Neural crest cell (in vitro differentiated cells): Measurements from ENCODE around the gene CD4. TPM values are rescaled to one million over a fixed set of nuclear protein-coding genes. Genes with fewer than 3 reads are reported as not detected.
"Not testable (repeated sequence)": the region's sequence is repeated elsewhere in the genome, so short reads cannot be mapped to it uniquely, and the experiment has no call there.

Experiments
- DNase-seq: peaks from one replicate; pipeline ENCODE4 v3.0.0; 2021; ENCODE audit warnings: low read depth, mixed read lengths, low spot score
- H3K27ac Mint-ChIP-seq: one replicate; pipeline ENCODE4 v1.8.0; 2021; ENCODE audit warnings: mild to moderate bottlenecking, mixed read lengths; ENCODE audit not compliant: unreplicated experiment
- H3K27me3 Mint-ChIP-seq: 2 replicates; pipeline ENCODE4 v1.8.0; 2021; ENCODE audit warnings: low read depth, mild to moderate bottlenecking, mixed read lengths
- H3K36me3 Mint-ChIP-seq: 2 replicates; pipeline ENCODE4 v1.8.0; 2021; ENCODE audit warnings: low read depth, mild to moderate bottlenecking, mixed read lengths
- H3K4me1 Mint-ChIP-seq: 2 replicates; pipeline ENCODE4 v1.8.0; 2021; ENCODE audit warnings: mixed read lengths
- H3K4me3 Mint-ChIP-seq: one replicate; pipeline ENCODE4 v1.8.0; 2021; ENCODE audit warnings: mild to moderate bottlenecking, mixed read lengths
- H3K9me3 Mint-ChIP-seq: 2 replicates; pipeline ENCODE4 v1.8.0; 2021; ENCODE audit warnings: mixed read lengths
- CTCF ChIP-seq: fragments of 200-600 bp; sonication (generic); conservative IDR thresholded peaks from 2 replicates; pipeline ENCODE4 v1.5.0; 2021; ENCODE audit warnings: antibody characterized with exemption, mild to moderate bottlenecking
- total RNA-seq: library from RNA; stranded (reverse); gene quantifications from 2 replicates; pipeline ENCODE4 v1.2.1, GENCODE V29; 2021

The CD4 gene
- total RNA-seq, 1 donor from 2014 or later: 4.1 TPM

- Mint-ChIP-seq H3K4me3 (peak overlapping the region; percentile 97), H3K27me3 (peaks cover 15% of the 10 kb centered on the region), H3K4me1 (peaks cover 46% of the 10 kb centered on the region), H3K27ac (peak overlapping the region; percentile 83), H3K36me3 (peaks cover 32% of the 10 kb centered on the region), H3K9me3 (no peaks in the 10 kb centered on the region)
- DNase-seq: no peak
- TF ChIP-seq CTCF: no peak
Measured at GRCh38 chr12:6868211-6869048, 79.1 kb downstream of the CD4 start.

GRCh38 chr12:6869049-6870021, 80.0 kb downstream of the CD4 start:
- DNase-seq: peak; percentile 85
- Mint-ChIP-seq H3K4me3 (peak overlapping the region; percentile 97), H3K9me3 (no peaks in the 10 kb centered on the region), H3K36me3 (peaks cover 30% of the 10 kb centered on the region), H3K27ac (peak overlapping the region; percentile 68), H3K4me1 (peaks cover 52% of the 10 kb centered on the region), H3K27me3 (peaks cover 15% of the 10 kb centered on the region)
- peak; percentile 99 for TF ChIP-seq CTCF

GRCh38 chr12:6870304-6870703, 81.0 kb downstream of the CD4 start:
- peak overlapping the region; percentile 97 for H3K4me3 Mint-ChIP-seq
- not testable (repeated sequence) for DNase-seq, H3K9me3 Mint-ChIP-seq, H3K27ac Mint-ChIP-seq
- peaks cover 24% of the 10 kb centered on the region for H3K36me3 Mint-ChIP-seq
- peaks cover 52% of the 10 kb centered on the region for H3K4me1 Mint-ChIP-seq
- peaks cover 15% of the 10 kb centered on the region for H3K27me3 Mint-ChIP-seq

Other genes with a start within 250 kb of the CD4 start
- gene IFFO1, start 233.5 kb upstream of the CD4 start, total RNA-seq: 27.2 and 28.9 TPM in 2 replicates
- 73.3 and 75.1 TPM in 2 replicates for gene NOP2, start 221.2 kb upstream of the CD4 start, total RNA-seq
- 476 and 492 TPM in 2 replicates for gene CHD4, start 182.1 kb upstream of the CD4 start, total RNA-seq
- gene LPAR5, start 153.6 kb upstream of the CD4 start, total RNA-seq: not detected in 2 replicates
- 1.9 and 2.4 TPM in 2 replicates for gene ACRBP, start 142.1 kb upstream of the CD4 start, total RNA-seq
- gene ING4, start 126.4 kb upstream of the CD4 start, total RNA-seq: 37.9 TPM in 2 replicates
- gene ZNF384, start 100.2 kb upstream of the CD4 start, total RNA-seq: 93.2 and 94.3 TPM in 2 replicates
- 8.6 and 8.7 TPM in 2 replicates for gene PIANP, start 88.7 kb upstream of the CD4 start, total RNA-seq
- 37.5 and 37.7 TPM in 2 replicates for gene COPS7A, start 65.5 kb upstream of the CD4 start, total RNA-seq
- gene MLF2, start 36.4 kb upstream of the CD4 start, total RNA-seq: 203 and 217 TPM in 2 replicates
- 629 and 669 TPM in 2 replicates for gene PTMS, start 23.2 kb upstream of the CD4 start, total RNA-seq
- gene LAG3, start 17.0 kb upstream of the CD4 start, total RNA-seq: 4.7 and 4.9 TPM in 2 replicates
- gene GPR162, start 32.3 kb downstream of the CD4 start, total RNA-seq: 16.4 and 17.4 TPM in 2 replicates
- 47.4 and 52.7 TPM in 2 replicates for gene P3H3, start 38.9 kb downstream of the CD4 start, total RNA-seq
- 21.2 and 22.2 TPM in 2 replicates for gene GNB3, start 51.4 kb downstream of the CD4 start, total RNA-seq
- 67.9 and 71.7 TPM in 2 replicates for gene CDCA3, start 61.8 kb downstream of the CD4 start, total RNA-seq
- gene USP5, start 62.6 kb downstream of the CD4 start, total RNA-seq: 172 and 173 TPM in 2 replicates
- gene TPI1, start 78.0 kb downstream of the CD4 start, total RNA-seq: 685 and 713 TPM in 2 replicates
- 6.2 and 7.0 TPM in 2 replicates for gene SPSB2, start 83.8 kb downstream of the CD4 start, total RNA-seq
- gene LRRC23, start 115.3 kb downstream of the CD4 start, total RNA-seq: 4.8 and 5.2 TPM in 2 replicates
- 67.5 and 68.4 TPM in 2 replicates for gene ENO2, start 125.1 kb downstream of the CD4 start, total RNA-seq
- 118 and 122 TPM in 2 replicates for gene ATN1, start 138.4 kb downstream of the CD4 start, total RNA-seq
- not detected in 2 replicates for gene RNU7-1, start 154.3 kb downstream of the CD4 start, total RNA-seq
- 293 and 298 TPM in 2 replicates for gene C12orf57, start 154.5 kb downstream of the CD4 start, total RNA-seq
- gene PTPN6, start 161.8 kb downstream of the CD4 start, total RNA-seq: 0.73 and 1.1 TPM in 2 replicates
- 330 and 335 TPM in 2 replicates for gene PHB2, start 181.1 kb downstream of the CD4 start, total RNA-seq
- 57.5 and 65.5 TPM in 2 replicates for gene EMG1, start 181.4 kb downstream of the CD4 start, total RNA-seq
- 29.7 and 32.8 TPM in 2 replicates for gene LPCAT3, start 228.9 kb downstream of the CD4 start, total RNA-seq